Suprapubic skin (tissue), 4 donors: Measurements from ENCODE around the gene BTD.

Source experiments
- EP300 ChIP-seq: sonication (generic); formaldehyde crosslinking; IDR thresholded peaks from one replicate; pipeline ENCODE4 v1.6.1; 2017; ENCODE audit warnings: antibody characterized with exemption
- POLR2A ChIP-seq, 2 donors: fragments of 450-650 bp; IDR thresholded peaks; one replicate each; pipeline ENCODE4 v1.6.1; 2017; ENCODE audit warnings: antibody characterized with exemption in 2 of 2, mild to moderate bottlenecking in 2 of 2, moderate library complexity in 2 of 2
- POLR2AphosphoS5 ChIP-seq, 3 donors: sonication (generic); formaldehyde crosslinking; IDR thresholded peaks; one replicate each; pipeline ENCODE4 v1.6.1; 2017; ENCODE audit warnings: antibody characterized with exemption in 3 of 3
- TF ChIP-seq, protein P1 (sequence below), 2 donors: fragments of 200-600 bp in 1 of 2; fragments of 450-650 bp in 1 of 2; sonication (generic) in 1 of 2; IDR thresholded peaks; one replicate each; pipeline ENCODE4 v1.5.1; 2016 to 2019; ENCODE audit warnings: antibody characterized with exemption in 2 of 2, mild to moderate bottlenecking in 1 of 2, moderate library complexity in 1 of 2

DNA sequence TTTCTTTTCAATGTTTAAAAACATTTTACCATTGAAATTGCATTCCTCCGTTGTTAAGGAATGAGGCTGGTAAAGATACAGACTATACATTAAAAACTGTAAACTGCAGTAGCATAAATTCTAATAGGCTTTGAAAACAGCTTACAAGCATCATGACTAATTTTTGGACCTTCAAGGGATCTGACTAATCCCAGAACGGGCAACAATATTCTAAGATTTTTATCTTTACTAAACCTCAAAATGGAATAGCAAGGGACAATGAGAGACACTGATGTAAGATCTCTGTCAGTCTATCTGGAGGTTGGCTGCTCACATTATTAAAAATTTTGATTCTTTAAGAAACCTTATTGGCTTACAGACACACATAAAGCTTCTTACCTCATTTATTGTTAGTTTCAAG, 74.7 kb downstream of the BTD start:
- TF ChIP-seq, protein P1, sequence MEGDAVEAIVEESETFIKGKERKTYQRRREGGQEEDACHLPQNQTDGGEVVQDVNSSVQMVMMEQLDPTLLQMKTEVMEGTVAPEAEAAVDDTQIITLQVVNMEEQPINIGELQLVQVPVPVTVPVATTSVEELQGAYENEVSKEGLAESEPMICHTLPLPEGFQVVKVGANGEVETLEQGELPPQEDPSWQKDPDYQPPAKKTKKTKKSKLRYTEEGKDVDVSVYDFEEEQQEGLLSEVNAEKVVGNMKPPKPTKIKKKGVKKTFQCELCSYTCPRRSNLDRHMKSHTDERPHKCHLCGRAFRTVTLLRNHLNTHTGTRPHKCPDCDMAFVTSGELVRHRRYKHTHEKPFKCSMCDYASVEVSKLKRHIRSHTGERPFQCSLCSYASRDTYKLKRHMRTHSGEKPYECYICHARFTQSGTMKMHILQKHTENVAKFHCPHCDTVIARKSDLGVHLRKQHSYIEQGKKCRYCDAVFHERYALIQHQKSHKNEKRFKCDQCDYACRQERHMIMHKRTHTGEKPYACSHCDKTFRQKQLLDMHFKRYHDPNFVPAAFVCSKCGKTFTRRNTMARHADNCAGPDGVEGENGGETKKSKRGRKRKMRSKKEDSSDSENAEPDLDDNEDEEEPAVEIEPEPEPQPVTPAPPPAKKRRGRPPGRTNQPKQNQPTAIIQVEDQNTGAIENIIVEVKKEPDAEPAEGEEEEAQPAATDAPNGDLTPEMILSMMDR (IDR thresholded peaks at IDR 0.05): no peak
- TF ChIP-seq POLR2AphosphoS5 (IDR thresholded peaks at IDR 0.05) (no peak), POLR2A (IDR thresholded peaks at IDR 0.05) (no peak), EP300 (no peak)
